ENCODE data around the gene CNOT8.

- no peak for TF ChIP-seq CTCF (IDR thresholded peaks at IDR 0.05)
- TF ChIP-seq ZFX (IDR thresholded peaks at IDR 0.05; ENCODE audit: borderline replicate concordance), result no peak
Measured at GRCh38 chr5:154819546-154819945, 38.9 kb upstream of the CNOT8 start.

All from 22Rv1 (cell line).